T-helper 2 cell treated with Interferon-gamma antibody and Interleukin-4, amounts not matched to agents 100 ng/mL and 5 ng/mL, for 36 hours (primary cell): ENCODE results near the gene LMX1B. TPM values are rescaled to one million over a fixed set of nuclear protein-coding genes. Genes with fewer than 3 reads are reported as not detected.
"Not testable (repeated sequence)": the region's sequence is repeated elsewhere in the genome, so short reads cannot be mapped to it uniquely, and the experiment has no call there.

ENCODE experiments used
- intact Hi-C: fragments of 100-400 bp; cut with micrococcal nuclease; formaldehyde crosslinking; loops from one replicate; pipeline ENCODE4 v1.15.1; 2023
- total RNA-seq: library from RNA; stranded (reverse); gene quantifications from 2 replicates; pipeline ENCODE4 v1.2.3, GENCODE V29; 2022

LMX1B gene
- not detected in 2 replicates for total RNA-seq

- intact Hi-C loops = loop anchor here (5.0 to 10.0 kb wide), 2 partner anchors 61 to 169 kb away; no protein-coding TSS in a partner anchor
These were observed at the start of gene LMX1B for GRCh38 chr9:126613651-126614050. Gene LMX1B (plus strand): TSS chr9:126613928. CDS start chr9:126614450, 522 bp downstream.

GRCh38 chr9:126564128-126564527, 49.6 kb upstream of the LMX1B start:
- intact Hi-C loops = no loop called here

GRCh38 chr9:126564716-126565115, 49.0 kb upstream of the LMX1B start:
- intact Hi-C loops = no loop called here

- intact Hi-C loops = no loop called here
These were observed 48.2 kb upstream of the LMX1B start for GRCh38 chr9:126565336-126566128.

- intact Hi-C loops = no loop called here
These were observed 44.7 kb upstream of the LMX1B start for GRCh38 chr9:126569036-126569435.

- intact Hi-C loops = no loop called here
These were observed 35.7 kb upstream of the LMX1B start for GRCh38 chr9:126578029-126578428.

GRCh38 chr9:126580319-126580718, 33.4 kb upstream of the LMX1B start:
- intact Hi-C loops = not testable (repeated sequence)

- intact Hi-C loops = no loop called here
These were observed 31.8 kb upstream of the LMX1B start for GRCh38 chr9:126581893-126582292.

- intact Hi-C loops = no loop called here
These were observed 31.3 kb upstream of the LMX1B start for GRCh38 chr9:126582427-126582826.

GRCh38 chr9:126583144-126583760, 30.5 kb upstream of the LMX1B start:
- intact Hi-C loops = no loop called here

GRCh38 chr9:126584611-126585010, 29.1 kb upstream of the LMX1B start:
- intact Hi-C loops = no loop called here

GRCh38 chr9:126586236-126586635, 27.5 kb upstream of the LMX1B start:
- intact Hi-C loops = no loop called here

GRCh38 chr9:126587187-126588185, 26.2 kb upstream of the LMX1B start:
- intact Hi-C loops = no loop called here

- intact Hi-C loops = no loop called here
These were observed 25.1 kb upstream of the LMX1B start for GRCh38 chr9:126588491-126589168.

- intact Hi-C loops = no loop called here
These were observed 24.4 kb upstream of the LMX1B start for GRCh38 chr9:126589349-126589748.

- intact Hi-C loops = no loop called here
These were observed 22.6 kb upstream of the LMX1B start for GRCh38 chr9:126591083-126591482.

GRCh38 chr9:126591922-126592321, 21.8 kb upstream of the LMX1B start:
- intact Hi-C loops = no loop called here

GRCh38 chr9:126592461-126592860, 21.3 kb upstream of the LMX1B start:
- intact Hi-C loops = no loop called here

GRCh38 chr9:126595982-126596381, 17.7 kb upstream of the LMX1B start:
- intact Hi-C loops = no loop called here

- intact Hi-C loops = no loop called here
These were observed 14.6 kb upstream of the LMX1B start for GRCh38 chr9:126599047-126599650.
